DND-41 (cell line): ENCODE measurements around the gene RBFOX2.

Experiments used
- ATAC-seq: fragments of 200-7000 bp; cut with Tn5 transposase; 3 replicates; pipeline ENCODE4 v1.9.1; 2021; ENCODE audit warnings: low read depth; ENCODE audit not compliant: insufficient read depth
- DNase-seq: peaks from one replicate; pipeline ENCODE4 v3.0.0-alpha.2; 2020
- H2AFZ ChIP-seq: 2 replicates; pipeline ENCODE4 v1.6.0; 2012; ENCODE audit warnings: low read depth, low read length
- H3K27ac ChIP-seq: 2 replicates; pipeline ENCODE4 v1.5.1; 2012; ENCODE audit warnings: low read length, inconsistent platforms
- H3K27me3 ChIP-seq: fragments of 200-600 bp; sonication (generic); 2 replicates; pipeline ENCODE4 v1.6.0; 2012; ENCODE audit warnings: low read length, mild to moderate bottlenecking, inconsistent platforms; ENCODE audit not compliant: insufficient read depth, poor library complexity
- H3K36me3 ChIP-seq: 2 replicates; pipeline ENCODE4 v1.5.1; 2012; ENCODE audit warnings: low read length, inconsistent platforms; ENCODE audit not compliant: insufficient read depth
- H3K4me1 ChIP-seq: 2 replicates; pipeline ENCODE4 v1.5.1; 2012; ENCODE audit warnings: mild to moderate bottlenecking, low read length; ENCODE audit not compliant: insufficient read depth
- H3K4me2 ChIP-seq: 2 replicates; pipeline ENCODE4 v1.6.0; 2012; ENCODE audit warnings: mild to moderate bottlenecking, moderate library complexity, low read length, inconsistent platforms; ENCODE audit not compliant: insufficient read depth
- H3K4me3 ChIP-seq, 2 experiments: fragments of 200-600 bp in 1 of 2; shearing (Covaris generic) in 1 of 2; 2 replicates each; pipeline ENCODE4 v1.5.1; 2012 to 2016; ENCODE audit warnings: inconsistent platforms in 2 of 2, low read length in 2 of 2, mild to moderate bottlenecking in 2 of 2, low read depth in 1 of 2, moderate library complexity in 1 of 2
- H3K79me2 ChIP-seq: 2 replicates; pipeline ENCODE4 v1.6.0; 2012; ENCODE audit warnings: low read length, inconsistent platforms; ENCODE audit not compliant: insufficient read depth
- H3K9ac ChIP-seq: 2 replicates; pipeline ENCODE4 v1.6.0; 2012; ENCODE audit warnings: low read depth, mild to moderate bottlenecking, inconsistent platforms, low read length, moderate library complexity
- H3K9me3 ChIP-seq: 2 replicates; pipeline ENCODE4 v1.5.1; 2012; ENCODE audit warnings: low read length, moderate library complexity, mild to moderate bottlenecking, inconsistent platforms; ENCODE audit not compliant: insufficient read depth, severe bottlenecking
- H4K20me1 ChIP-seq: 2 replicates; pipeline ENCODE4 v1.6.0; 2012; ENCODE audit warnings: low read length; ENCODE audit not compliant: insufficient read depth
- EZH2 ChIP-seq: IDR thresholded peaks from 3 replicates; pipeline ENCODE4 v1.6.1; 2012; ENCODE audit warnings: borderline replicate concordance, low read depth, mild to moderate bottlenecking, moderate library complexity, low read length, inconsistent platforms; ENCODE audit not compliant: severe bottlenecking
- TF ChIP-seq, protein P1 (sequence below): IDR thresholded peaks from 2 replicates; pipeline ENCODE4 v1.5.1; 2012; ENCODE audit warnings: borderline replicate concordance, low read length, moderate library complexity, mild to moderate bottlenecking; ENCODE audit not compliant: poor library complexity, severe bottlenecking; ENCODE audit errors: extremely low read depth

Gene RBFOX2

GRCh38 chr22:35861451-35861850, 167.2 kb downstream of the RBFOX2 start:
- no peaks in the 10 kb centered on the region for H3K4me1 ChIP-seq
- no peak overlapping the region for H2AFZ ChIP-seq
- TF ChIP-seq, protein P1, sequence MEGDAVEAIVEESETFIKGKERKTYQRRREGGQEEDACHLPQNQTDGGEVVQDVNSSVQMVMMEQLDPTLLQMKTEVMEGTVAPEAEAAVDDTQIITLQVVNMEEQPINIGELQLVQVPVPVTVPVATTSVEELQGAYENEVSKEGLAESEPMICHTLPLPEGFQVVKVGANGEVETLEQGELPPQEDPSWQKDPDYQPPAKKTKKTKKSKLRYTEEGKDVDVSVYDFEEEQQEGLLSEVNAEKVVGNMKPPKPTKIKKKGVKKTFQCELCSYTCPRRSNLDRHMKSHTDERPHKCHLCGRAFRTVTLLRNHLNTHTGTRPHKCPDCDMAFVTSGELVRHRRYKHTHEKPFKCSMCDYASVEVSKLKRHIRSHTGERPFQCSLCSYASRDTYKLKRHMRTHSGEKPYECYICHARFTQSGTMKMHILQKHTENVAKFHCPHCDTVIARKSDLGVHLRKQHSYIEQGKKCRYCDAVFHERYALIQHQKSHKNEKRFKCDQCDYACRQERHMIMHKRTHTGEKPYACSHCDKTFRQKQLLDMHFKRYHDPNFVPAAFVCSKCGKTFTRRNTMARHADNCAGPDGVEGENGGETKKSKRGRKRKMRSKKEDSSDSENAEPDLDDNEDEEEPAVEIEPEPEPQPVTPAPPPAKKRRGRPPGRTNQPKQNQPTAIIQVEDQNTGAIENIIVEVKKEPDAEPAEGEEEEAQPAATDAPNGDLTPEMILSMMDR = no peak
- no peak for TF ChIP-seq EZH2
- H3K9ac ChIP-seq = no peak overlapping the region
- H3K27me3 ChIP-seq = peaks cover 4% of the 10 kb centered on the region
- H3K4me3 ChIP-seq = no peak overlapping the region
- DNase-seq (no peak), ATAC-seq (no peak)
- no peak overlapping the region for H3K27ac ChIP-seq
- H3K4me2 ChIP-seq = no peak overlapping the region
- no peaks in the 10 kb centered on the region for H3K79me2 ChIP-seq
- no peaks in the 10 kb centered on the region for H3K9me3 ChIP-seq
- no peaks in the 10 kb centered on the region; the same call in 1 of the 2 replicates for H4K20me1 ChIP-seq
- H3K36me3 ChIP-seq = no peaks in the 10 kb centered on the region

DNA sequence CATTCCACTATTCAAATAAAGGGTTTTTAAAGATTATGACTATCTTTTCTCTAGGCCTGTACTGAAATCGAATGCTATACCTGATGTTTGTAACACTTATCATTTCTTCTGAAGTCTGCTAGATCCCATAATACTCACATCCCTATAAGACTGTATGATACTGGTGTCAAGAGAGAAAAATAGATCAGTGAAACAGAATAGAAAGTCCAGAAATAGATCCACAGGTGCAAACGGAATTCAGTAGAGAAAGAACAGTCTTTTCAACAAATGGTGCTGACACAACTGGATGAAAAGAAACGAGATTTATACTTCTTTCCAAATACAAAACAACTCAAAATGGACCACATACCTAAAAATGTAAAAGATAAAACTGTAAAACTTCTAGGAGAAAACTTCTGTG, 167.8 kb downstream of the RBFOX2 start:
- Histone ChIP-seq H2AFZ (no peak overlapping the region), H3K79me2 (no peaks in the 10 kb centered on the region), H4K20me1 (no peaks in the 10 kb centered on the region; the same call in 1 of the 2 replicates), H3K4me1 (no peaks in the 10 kb centered on the region), H3K4me3 (no peak overlapping the region), H3K36me3 (no peaks in the 10 kb centered on the region), H3K4me2 (no peak overlapping the region), H3K9me3 (no peaks in the 10 kb centered on the region), H3K9ac (no peak overlapping the region), H3K27me3 (peaks cover 4% of the 10 kb centered on the region), H3K27ac (no peak overlapping the region)
- ATAC-seq (no peak), DNase-seq (no peak)
- TF ChIP-seq, protein P1 = no peak
- no peak for TF ChIP-seq EZH2

- Histone ChIP-seq H2AFZ (no peak overlapping the region), H3K9ac (no peak overlapping the region), H3K36me3 (no peaks in the 10 kb centered on the region), H3K27me3 (peaks cover 4% of the 10 kb centered on the region), H3K4me1 (no peaks in the 10 kb centered on the region), H3K27ac (no peak overlapping the region), H4K20me1 (no peaks in the 10 kb centered on the region; the same call in 1 of the 2 replicates), H3K9me3 (no peaks in the 10 kb centered on the region), H3K79me2 (no peaks in the 10 kb centered on the region), H3K4me2 (no peak overlapping the region), H3K4me3 (no peak overlapping the region)
- TF ChIP-seq, protein P1 = no peak
- TF ChIP-seq EZH2 = no peak
- ATAC-seq (no peak), DNase-seq (no peak)
These were observed 168.4 kb downstream of the RBFOX2 start for GRCh38 chr22:35860087-35860733.
